ENCODE data around the gene SPINK8.

Gene SPINK8

DNA sequence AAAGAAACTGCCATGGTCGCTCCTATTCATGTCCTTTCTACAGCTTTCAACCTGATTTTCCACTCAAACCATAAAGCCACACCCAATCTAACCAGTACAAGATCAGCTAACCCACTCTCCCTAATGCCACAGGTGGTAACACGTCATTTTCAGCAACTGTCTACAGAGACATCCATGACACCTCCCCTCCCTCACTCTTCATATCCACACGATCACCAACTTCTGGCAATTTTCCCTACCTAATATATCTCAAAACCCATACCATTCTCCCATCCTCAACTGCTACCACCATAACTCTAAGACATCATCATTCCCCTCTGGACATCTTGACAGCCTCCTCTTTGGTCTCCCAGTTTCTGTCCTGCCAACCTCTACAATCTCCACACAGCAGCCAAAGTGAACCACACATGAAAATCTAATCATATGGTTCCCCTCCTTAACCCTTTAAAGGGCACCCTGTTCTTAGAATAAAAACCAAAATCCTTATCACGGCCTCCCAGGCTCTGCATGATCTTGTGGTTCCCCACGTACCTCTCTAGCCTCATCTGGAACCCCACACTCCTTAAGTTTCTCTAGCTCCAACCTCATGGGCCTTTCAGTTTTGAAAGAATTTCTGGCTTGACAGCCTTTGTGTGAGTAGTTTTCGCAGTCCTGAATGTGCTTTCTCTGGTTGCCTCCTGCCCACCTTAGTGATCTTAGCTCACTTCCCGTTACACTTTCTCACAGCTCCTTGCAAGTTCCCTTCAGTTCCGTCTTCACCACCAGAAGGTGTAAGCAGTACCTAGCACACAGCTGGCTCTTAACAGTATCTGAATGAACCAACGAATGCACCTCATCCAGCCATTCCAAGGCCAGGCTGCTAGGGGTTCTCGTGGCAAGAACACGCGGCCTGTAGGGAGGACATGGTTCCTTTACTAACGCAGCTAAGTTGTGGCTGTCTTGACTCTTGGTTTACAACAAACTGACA lies 33.4 kb downstream of the SPINK8 start:
- H3K27ac ChIP-seq (ENCODE audit: low read depth, low read length): peak overlapping the region; percentile 88
- H3K27me3 ChIP-seq (ENCODE audit: insufficient read depth, low read length): no peaks in the 10 kb centered on the region
- H2AFZ ChIP-seq (ENCODE audit: low read length, unreplicated experiment): no peak overlapping the region

DNA sequence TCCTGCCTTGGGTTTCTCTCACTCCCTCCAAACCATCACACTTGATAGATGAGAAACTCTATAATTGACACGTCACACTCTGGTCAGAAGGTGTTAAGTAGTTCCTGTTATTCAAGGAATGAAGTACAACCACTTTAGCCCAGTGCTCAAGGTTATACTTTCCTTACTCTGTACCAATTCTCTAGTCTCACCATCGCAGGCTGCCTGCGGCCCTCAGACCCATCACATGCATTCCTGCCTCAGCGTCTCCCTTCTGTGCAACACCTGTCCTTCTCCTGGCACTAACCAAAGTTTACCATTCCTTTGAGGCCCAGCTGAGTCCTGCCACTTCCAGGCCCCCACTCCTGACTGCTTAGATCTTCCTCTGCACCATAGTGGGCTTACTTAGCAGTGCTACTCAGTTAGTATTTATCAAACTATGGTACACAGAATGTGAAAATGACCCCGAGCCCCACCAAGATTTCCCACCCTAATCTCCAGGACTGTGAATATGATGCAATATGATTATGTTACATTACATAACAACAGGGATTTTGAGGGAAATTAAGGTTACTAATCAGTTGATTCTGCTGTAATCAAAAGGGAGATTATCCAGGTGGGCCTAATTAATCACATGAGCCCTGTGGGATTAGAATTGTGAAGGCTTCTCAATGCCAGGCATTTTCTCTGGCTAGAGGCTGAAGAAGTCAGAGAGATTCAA lies 36.2 kb downstream of the SPINK8 start:
- Histone ChIP-seq H3K4me1 (ENCODE audit: control insufficient read depth, insufficient read depth, low read length, unreplicated experiment) (peaks cover 9% of the 10 kb centered on the region), H2AFZ (ENCODE audit: low read length, unreplicated experiment) (no peak overlapping the region), H3K27ac (ENCODE audit: low read depth, low read length) (no peak overlapping the region), H3K27me3 (ENCODE audit: insufficient read depth, low read length) (no peaks in the 10 kb centered on the region), H3K4me3 (ENCODE audit: low read depth, low read length) (no peak overlapping the region), H3K79me2 (ENCODE audit: control insufficient read depth, insufficient read depth, low read length, unreplicated experiment) (peaks cover 21% of the 10 kb centered on the region), H3K36me3 (ENCODE audit: insufficient read depth, low read length) (peaks cover 41% of the 10 kb centered on the region)

More for the DNA sequence above, 33.4 kb downstream of the SPINK8 start:
- peaks cover 9% of the 10 kb centered on the region for H3K4me1 ChIP-seq (ENCODE audit: control insufficient read depth, insufficient read depth, low read length, unreplicated experiment)
- H3K36me3 ChIP-seq (ENCODE audit: insufficient read depth, low read length): peaks cover 28% of the 10 kb centered on the region
- H3K4me3 ChIP-seq (ENCODE audit: low read depth, low read length): peak overlapping the region; percentile 91
- peaks cover 21% of the 10 kb centered on the region for H3K79me2 ChIP-seq (ENCODE audit: control insufficient read depth, insufficient read depth, low read length, unreplicated experiment)

DNA sequence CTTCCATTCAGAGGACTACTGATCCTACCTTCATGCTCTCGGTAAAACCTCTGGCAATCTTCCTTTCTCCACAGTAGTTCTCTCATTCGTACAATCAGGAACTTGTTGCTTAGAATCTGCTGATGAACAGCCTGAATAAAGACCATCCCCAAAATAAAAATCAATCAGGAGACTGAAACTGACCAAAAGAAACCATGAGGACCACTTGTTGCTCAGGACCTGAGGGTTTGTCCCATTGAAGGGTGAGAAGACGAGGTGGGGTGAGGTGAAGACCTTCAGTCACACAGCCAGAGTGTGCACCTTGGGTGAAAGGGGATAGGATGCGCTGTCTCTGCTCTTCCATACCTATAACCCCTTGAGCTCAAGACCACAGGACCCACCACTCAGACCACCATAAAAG lies 36.8 kb downstream of the SPINK8 start:
- Histone ChIP-seq H3K4me1 (ENCODE audit: control insufficient read depth, insufficient read depth, low read length, unreplicated experiment) (peaks cover 9% of the 10 kb centered on the region), H3K4me3 (ENCODE audit: low read depth, low read length) (no peak overlapping the region), H3K36me3 (ENCODE audit: insufficient read depth, low read length) (peaks cover 44% of the 10 kb centered on the region), H2AFZ (ENCODE audit: low read length, unreplicated experiment) (no peak overlapping the region), H3K27me3 (ENCODE audit: insufficient read depth, low read length) (no peaks in the 10 kb centered on the region), H3K27ac (ENCODE audit: low read depth, low read length) (no peak overlapping the region), H3K79me2 (ENCODE audit: control insufficient read depth, insufficient read depth, low read length, unreplicated experiment) (peaks cover 18% of the 10 kb centered on the region)

DNA sequence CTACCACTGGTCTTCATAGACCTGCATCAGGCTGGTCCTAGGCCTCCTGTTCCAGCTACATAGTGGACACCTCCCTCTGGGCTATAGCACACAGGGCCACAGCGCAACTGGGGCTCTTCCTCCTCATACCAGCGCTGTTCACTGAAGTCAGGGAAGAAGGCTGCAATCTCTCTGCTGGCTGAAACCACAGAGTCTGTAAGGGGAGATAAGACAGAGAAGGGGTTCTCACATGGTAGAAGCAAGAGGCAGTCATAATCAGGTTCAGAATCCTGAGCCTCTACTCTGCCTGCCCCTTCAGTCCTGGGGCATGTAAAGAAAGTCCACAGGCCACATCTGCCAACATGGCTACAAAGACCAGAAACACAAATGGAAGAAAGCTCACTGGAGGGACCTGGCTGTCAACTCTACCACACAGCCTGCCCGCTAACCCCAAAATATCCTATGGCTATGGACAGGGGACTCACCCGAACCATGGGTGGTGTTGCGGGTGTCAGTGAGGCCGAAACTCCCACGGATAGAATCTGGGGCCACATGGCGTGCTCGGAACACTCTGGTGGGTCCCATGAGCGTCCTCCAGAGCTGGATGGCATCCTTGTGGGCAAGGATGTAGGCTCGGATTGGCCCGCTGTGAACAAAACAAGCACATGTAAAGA lies 38.7 kb downstream of the SPINK8 start:
- H3K36me3 ChIP-seq (ENCODE audit: insufficient read depth, low read length): peaks cover 44% of the 10 kb centered on the region
- no peaks in the 10 kb centered on the region for H3K27me3 ChIP-seq (ENCODE audit: insufficient read depth, low read length)
- H3K79me2 ChIP-seq (ENCODE audit: control insufficient read depth, insufficient read depth, low read length, unreplicated experiment): peaks cover 9% of the 10 kb centered on the region
- no peak overlapping the region for H3K27ac ChIP-seq (ENCODE audit: low read depth, low read length)
- no peak overlapping the region for H2AFZ ChIP-seq (ENCODE audit: low read length, unreplicated experiment)
- H3K4me3 ChIP-seq (ENCODE audit: low read depth, low read length): no peak overlapping the region
- peaks cover 2% of the 10 kb centered on the region for H3K4me1 ChIP-seq (ENCODE audit: control insufficient read depth, insufficient read depth, low read length, unreplicated experiment)

DNA sequence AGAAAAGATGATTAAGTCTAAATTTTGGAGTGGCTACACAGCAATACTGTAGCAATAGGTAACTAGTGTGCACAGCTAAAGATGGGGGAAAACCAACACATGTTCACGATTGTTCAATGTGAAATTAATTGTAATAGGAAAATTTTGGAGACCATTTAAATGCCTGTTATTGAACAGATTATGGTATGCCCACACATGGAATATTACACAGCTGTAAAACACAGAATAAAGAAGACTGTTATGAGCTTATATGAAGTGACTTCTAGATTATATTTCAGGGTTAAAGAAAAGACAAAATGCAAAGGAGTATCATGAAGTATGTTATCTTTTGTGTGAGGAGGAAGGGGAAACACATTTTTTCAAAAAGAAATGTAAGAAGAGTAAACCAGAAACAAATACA lies 43.8 kb downstream of the SPINK8 start:
- Histone ChIP-seq H3K4me1 (ENCODE audit: control insufficient read depth, insufficient read depth, low read length, unreplicated experiment) (no peaks in the 10 kb centered on the region), H2AFZ (ENCODE audit: low read length, unreplicated experiment) (no peak overlapping the region), H3K4me3 (ENCODE audit: low read depth, low read length) (no peak overlapping the region), H3K27ac (ENCODE audit: low read depth, low read length) (no peak overlapping the region), H3K36me3 (ENCODE audit: insufficient read depth, low read length) (peaks cover 12% of the 10 kb centered on the region), H3K79me2 (ENCODE audit: control insufficient read depth, insufficient read depth, low read length, unreplicated experiment) (no peaks in the 10 kb centered on the region), H3K27me3 (ENCODE audit: insufficient read depth, low read length) (no peaks in the 10 kb centered on the region)

DNA sequence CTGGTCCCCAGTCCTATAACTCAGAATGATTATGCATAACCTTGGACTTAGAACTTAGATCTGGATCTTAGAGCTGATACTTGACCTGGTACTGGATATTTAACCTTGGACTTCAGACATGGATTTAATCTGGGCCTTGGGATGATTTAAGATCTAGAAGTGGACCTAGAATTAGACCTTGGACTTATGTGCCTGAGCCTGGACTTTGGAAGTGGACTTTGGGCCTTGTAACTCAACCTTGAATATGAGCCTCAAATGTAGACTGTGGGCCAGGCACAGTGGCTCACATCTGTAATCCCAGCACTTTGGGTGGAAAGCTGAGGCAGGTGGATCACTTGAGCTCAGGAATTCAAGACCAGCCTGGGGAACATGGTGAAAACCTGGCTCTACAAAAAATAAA lies 46.4 kb downstream of the SPINK8 start:
- H3K4me3 ChIP-seq (ENCODE audit: low read depth, low read length): no peak overlapping the region
- H3K27ac ChIP-seq (ENCODE audit: low read depth, low read length): no peak overlapping the region
- H3K36me3 ChIP-seq (ENCODE audit: insufficient read depth, low read length): 0 out of 2 replicates have a peak, but pooled peaks cover under 1% of the 10 kb centered on the region
- H2AFZ ChIP-seq (ENCODE audit: low read length, unreplicated experiment): no peak overlapping the region
- H3K79me2 ChIP-seq (ENCODE audit: control insufficient read depth, insufficient read depth, low read length, unreplicated experiment): no peaks in the 10 kb centered on the region
- H3K27me3 ChIP-seq (ENCODE audit: insufficient read depth, low read length): no peaks in the 10 kb centered on the region
- no peaks in the 10 kb centered on the region for H3K4me1 ChIP-seq (ENCODE audit: control insufficient read depth, insufficient read depth, low read length, unreplicated experiment)

DNA sequence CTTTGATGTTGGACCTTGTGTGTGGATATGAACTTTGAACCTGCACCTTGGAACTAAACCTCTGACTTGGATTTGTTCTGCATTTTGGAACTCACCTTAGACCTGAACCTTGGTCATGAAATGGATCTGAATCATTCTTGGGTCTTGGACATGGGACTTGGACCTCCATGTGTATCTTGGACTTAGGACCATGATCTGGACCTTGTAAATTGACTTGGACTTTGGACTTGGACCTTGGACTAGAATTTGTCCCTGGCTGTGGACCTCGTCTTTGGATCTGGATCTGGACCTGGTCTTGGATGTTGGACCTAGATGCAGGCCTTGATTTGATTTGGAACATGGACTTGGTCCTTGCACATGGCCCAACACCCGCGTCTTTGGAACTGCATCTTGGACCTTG lies 47.2 kb downstream of the SPINK8 start:
- Histone ChIP-seq H3K4me1 (ENCODE audit: control insufficient read depth, insufficient read depth, low read length, unreplicated experiment) (no peaks in the 10 kb centered on the region), H3K27me3 (ENCODE audit: insufficient read depth, low read length) (no peaks in the 10 kb centered on the region), H3K79me2 (ENCODE audit: control insufficient read depth, insufficient read depth, low read length, unreplicated experiment) (no peaks in the 10 kb centered on the region), H3K36me3 (ENCODE audit: insufficient read depth, low read length) (no peaks in the 10 kb centered on the region), H3K27ac (ENCODE audit: low read depth, low read length) (no peak overlapping the region), H3K4me3 (ENCODE audit: low read depth, low read length) (no peak overlapping the region), H2AFZ (ENCODE audit: low read length, unreplicated experiment) (no peak overlapping the region)

DNA sequence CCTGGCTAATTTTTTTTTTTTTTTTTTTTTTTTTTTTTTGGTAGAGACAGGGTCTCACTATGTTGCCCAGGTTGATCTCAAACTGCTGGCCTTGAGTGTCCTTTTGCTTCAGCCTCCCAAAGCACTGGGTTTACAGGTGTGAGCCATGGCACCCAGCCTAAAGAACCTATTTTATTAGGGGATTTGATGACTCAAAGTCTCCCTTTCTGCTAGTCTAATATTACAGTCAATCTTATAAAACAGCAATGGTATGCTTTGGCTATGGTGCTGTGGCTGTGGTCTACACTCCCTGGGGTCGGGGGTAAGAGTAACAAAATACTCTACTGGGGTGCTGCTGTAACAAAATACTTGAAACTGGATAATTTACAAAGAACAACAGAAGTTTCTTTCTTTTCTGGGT lies 47.8 kb downstream of the SPINK8 start:
- H3K4me3 ChIP-seq (ENCODE audit: low read depth, low read length): no peak overlapping the region

DNA sequence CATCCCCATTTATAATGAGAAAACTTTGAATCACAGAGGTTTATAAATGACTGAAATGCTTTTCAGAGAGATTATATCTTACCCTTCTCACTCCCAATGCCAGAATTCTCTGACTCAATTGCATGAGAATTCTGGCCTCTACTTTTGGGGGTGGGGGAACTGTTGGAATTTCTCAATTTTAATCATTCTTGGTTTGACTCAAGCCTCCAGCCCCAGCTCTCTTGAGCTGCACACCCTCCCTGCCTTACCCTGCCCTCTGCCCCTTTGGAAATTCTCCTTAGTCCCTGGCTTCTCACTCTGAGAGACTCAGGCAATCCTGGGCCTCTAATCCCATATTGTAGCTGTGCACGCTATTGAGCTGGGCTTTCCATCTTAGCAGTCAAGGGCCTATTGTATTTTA lies 48.3 kb downstream of the SPINK8 start:
- Histone ChIP-seq H2AFZ (ENCODE audit: low read length, unreplicated experiment) (no peak overlapping the region), H3K4me3 (ENCODE audit: low read depth, low read length) (no peak overlapping the region), H3K79me2 (ENCODE audit: control insufficient read depth, insufficient read depth, low read length, unreplicated experiment) (no peaks in the 10 kb centered on the region), H3K36me3 (ENCODE audit: insufficient read depth, low read length) (no peaks in the 10 kb centered on the region), H3K4me1 (ENCODE audit: control insufficient read depth, insufficient read depth, low read length, unreplicated experiment) (no peaks in the 10 kb centered on the region), H3K27ac (ENCODE audit: low read depth, low read length) (no peak overlapping the region), H3K27me3 (ENCODE audit: insufficient read depth, low read length) (no peaks in the 10 kb centered on the region)

More for the DNA sequence above, 47.8 kb downstream of the SPINK8 start:
- H3K4me1 ChIP-seq (ENCODE audit: control insufficient read depth, insufficient read depth, low read length, unreplicated experiment): no peaks in the 10 kb centered on the region
- H2AFZ ChIP-seq (ENCODE audit: low read length, unreplicated experiment): no peak overlapping the region
- no peaks in the 10 kb centered on the region for H3K36me3 ChIP-seq (ENCODE audit: insufficient read depth, low read length)
- no peaks in the 10 kb centered on the region for H3K79me2 ChIP-seq (ENCODE audit: control insufficient read depth, insufficient read depth, low read length, unreplicated experiment)
- H3K27me3 ChIP-seq (ENCODE audit: insufficient read depth, low read length): no peaks in the 10 kb centered on the region
- no peak overlapping the region for H3K27ac ChIP-seq (ENCODE audit: low read depth, low read length)

DNA sequence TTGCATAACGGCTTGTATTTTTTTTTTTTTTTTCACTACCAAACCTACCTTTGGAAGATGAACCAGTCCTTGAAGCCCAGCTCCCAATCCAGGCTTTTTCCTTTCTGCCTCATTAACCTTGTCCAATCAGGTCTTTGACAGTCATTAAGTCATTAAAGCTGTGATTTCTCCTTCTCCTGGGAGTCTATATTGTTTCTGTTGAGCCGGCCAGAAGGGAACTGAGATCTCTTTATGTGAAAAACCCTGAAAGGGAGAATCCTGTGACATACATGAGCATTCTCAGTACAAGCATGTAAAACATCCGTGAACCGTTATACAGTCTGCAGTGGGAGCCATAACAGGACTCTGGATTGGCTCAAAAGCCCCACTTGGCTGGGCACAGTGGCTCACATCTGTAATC lies 52.6 kb downstream of the SPINK8 start:
- no peak overlapping the region for H3K27ac ChIP-seq (ENCODE audit: low read depth, low read length)
- H3K36me3 ChIP-seq (ENCODE audit: insufficient read depth, low read length): no peaks in the 10 kb centered on the region
- no peaks in the 10 kb centered on the region for H3K79me2 ChIP-seq (ENCODE audit: control insufficient read depth, insufficient read depth, low read length, unreplicated experiment)
- no peaks in the 10 kb centered on the region for H3K4me1 ChIP-seq (ENCODE audit: control insufficient read depth, insufficient read depth, low read length, unreplicated experiment)
- H3K4me3 ChIP-seq (ENCODE audit: low read depth, low read length): no peak overlapping the region
- no peaks in the 10 kb centered on the region for H3K27me3 ChIP-seq (ENCODE audit: insufficient read depth, low read length)
- no peak overlapping the region for H2AFZ ChIP-seq (ENCODE audit: low read length, unreplicated experiment)
